ENCODE data around the gene ANKRD9.
"Not testable (repeated sequence)": the region's sequence is repeated elsewhere in the genome, so short reads cannot be mapped to it uniquely, and the experiment has no call there.

Gene ANKRD9

DNA sequence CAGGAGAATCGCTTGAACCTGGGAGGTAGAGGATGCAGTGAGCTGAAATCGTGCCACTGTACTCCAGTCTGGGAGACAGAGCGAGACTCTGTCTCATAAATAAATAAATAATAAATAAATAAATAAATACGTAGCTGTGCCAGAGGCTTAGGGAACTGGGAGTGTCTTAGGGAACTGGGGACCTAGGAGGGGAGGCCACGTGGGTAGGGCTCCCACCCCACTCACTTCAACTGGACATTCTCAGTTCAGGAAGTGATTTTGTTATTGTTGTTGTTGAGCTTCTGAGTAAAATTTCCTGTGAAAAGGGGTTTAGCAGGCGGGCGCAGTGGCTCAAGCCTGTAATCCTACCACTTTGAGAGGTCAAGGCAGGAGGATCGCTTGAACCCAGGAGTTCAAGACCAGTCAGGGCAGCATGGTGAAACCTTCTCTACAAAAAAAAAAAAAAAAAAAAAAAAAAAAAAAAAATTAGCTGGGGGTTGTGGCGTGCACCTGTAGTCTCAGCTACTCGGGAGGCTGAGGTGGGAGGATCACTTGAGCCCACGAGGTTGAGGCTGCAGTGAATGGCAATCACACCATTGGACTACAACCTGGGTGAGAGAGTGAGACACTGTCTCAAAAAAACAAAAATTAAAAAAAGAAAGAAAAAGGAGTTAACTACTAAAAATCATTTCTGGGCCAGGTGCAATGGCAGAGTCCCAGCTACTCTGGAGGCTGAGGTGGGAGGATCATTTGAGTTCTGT, 19.0 kb upstream of the ANKRD9 start:
- Histone ChIP-seq H3K4me3 (ENCODE audit: low read depth, low read length) (no peak overlapping the region), H3K27me3 (ENCODE audit: control insufficient read depth, insufficient read depth, low read length) (no peaks in the 10 kb centered on the region), H3K4me1 (ENCODE audit: control insufficient read depth, insufficient read depth, low read length) (peaks cover 2% of the 10 kb centered on the region), H3K36me3 (ENCODE audit: control insufficient read depth, insufficient read depth, low read length) (no peaks in the 10 kb centered on the region), H3K9ac (ENCODE audit: low read depth, low read length) (no peak overlapping the region), H3K9me3 (ENCODE audit: control insufficient read depth, insufficient read depth, low read length) (no peaks in the 10 kb centered on the region)

DNA sequence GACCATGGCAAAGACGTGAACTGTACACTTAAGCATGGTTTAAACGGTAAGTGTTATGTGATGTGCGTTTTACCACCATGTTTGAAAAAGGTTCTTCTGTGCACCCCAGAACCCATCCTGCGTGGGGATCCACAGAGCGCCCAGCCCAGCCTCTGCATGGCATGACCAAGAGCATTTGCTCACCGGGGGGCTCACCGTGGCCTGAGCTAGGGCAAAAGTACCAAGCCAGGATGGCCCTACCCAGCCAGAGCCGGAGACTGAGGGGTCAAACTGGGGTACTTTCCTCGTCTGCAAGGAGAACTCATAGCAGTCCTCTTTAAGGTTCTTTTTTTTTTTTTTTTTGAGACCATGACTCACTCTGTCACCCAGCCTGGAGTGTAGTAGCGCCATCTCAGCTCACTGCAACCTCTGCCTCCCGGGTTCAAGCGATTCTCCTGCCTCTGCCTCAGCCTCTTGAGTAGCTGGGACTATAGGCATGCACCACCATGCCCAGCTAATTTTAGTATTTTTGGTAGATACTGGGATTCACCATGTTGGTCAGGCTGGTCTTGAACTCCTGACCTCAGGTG, 16.4 kb upstream of the ANKRD9 start:
- Histone ChIP-seq H3K9me3 (ENCODE audit: control insufficient read depth, insufficient read depth, low read length) (no peaks in the 10 kb centered on the region), H3K4me3 (ENCODE audit: low read depth, low read length) (no peak overlapping the region), H3K4me1 (ENCODE audit: control insufficient read depth, insufficient read depth, low read length) (peaks cover 5% of the 10 kb centered on the region), H3K9ac (ENCODE audit: low read depth, low read length) (no peak overlapping the region), H3K36me3 (ENCODE audit: control insufficient read depth, insufficient read depth, low read length) (no peaks in the 10 kb centered on the region), H3K27me3 (ENCODE audit: control insufficient read depth, insufficient read depth, low read length) (no peaks in the 10 kb centered on the region)

DNA sequence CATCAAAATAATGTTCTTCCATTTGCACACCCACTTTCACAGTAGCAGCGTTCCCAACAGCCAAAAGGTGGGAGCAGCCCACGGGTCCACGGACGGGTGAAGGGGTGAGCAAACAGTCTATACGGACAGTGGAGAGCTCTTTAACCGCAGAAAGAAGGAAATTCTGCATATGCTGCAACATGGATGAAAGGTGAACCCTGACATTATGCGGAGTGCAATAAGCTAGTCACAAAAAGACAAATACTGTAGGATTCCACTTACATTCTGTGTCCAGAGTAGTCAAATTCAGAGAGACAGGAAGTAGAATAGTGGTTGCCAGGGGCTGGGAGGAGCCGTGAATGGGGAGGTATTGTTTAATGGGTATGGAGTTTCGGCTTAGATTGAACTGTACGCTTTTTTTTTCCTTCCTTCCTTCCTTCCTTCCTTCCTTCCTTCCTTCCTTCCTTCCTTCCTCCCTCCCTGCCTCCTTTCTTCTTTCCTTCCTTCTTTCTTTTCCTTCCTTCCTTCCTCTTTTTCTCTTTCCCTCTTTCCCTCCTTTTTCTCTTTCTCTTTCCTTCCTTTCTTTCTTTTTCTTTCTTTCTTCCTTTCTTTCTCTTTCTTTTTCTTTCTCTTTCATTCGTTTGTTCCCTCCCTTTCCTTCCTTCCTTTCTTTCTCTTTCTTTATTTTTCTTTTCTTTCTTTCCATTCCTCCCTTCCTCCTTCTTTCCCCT, 15.8 kb upstream of the ANKRD9 start:
- no peaks in the 10 kb centered on the region for H3K9me3 ChIP-seq (ENCODE audit: control insufficient read depth, insufficient read depth, low read length)
- H3K4me3 ChIP-seq (ENCODE audit: low read depth, low read length): peak overlapping the region; percentile 66
- H3K9ac ChIP-seq (ENCODE audit: low read depth, low read length): no peak overlapping the region
- no peaks in the 10 kb centered on the region for H3K27me3 ChIP-seq (ENCODE audit: control insufficient read depth, insufficient read depth, low read length)
- H3K36me3 ChIP-seq (ENCODE audit: control insufficient read depth, insufficient read depth, low read length): no peaks in the 10 kb centered on the region
- peaks cover 5% of the 10 kb centered on the region for H3K4me1 ChIP-seq (ENCODE audit: control insufficient read depth, insufficient read depth, low read length)

DNA sequence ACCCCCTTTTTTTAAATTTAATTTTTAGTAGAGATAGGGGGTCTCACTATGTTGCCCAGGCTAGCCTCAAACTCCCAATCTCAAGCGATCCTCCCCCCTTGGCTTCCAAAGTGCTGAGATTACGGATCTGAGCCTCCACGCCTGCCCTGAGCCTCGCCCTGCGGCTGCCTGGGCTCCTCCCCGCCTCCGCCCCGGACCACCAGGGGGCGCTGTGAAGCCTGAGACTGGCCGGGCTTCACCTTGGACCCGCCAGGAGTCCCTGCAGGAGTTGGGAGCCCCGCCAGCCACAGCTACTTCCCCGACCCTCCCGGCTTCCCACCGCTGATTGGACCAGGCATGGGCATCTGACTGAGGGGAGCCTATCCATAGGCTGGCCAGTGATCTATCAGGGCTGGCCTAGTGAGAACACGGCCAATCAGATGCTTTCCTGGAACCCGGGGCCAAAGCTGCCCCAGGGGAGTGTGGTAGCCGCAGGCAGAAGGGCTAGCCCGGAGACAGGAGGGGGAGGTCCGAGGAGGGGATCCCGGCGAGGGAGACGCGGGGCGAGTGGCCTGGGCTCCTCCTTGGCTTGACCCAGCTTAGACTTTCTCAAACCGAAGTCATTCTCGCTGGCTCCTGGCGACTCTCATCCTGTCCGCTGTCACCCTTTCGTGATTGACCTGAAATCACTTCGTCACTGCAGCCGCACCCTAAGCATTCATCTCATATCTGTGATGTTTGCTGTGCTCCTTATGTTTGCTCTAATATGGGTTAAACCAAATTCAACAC, 15.1 kb upstream of the ANKRD9 start:
- no peak overlapping the region for H3K9ac ChIP-seq (ENCODE audit: low read depth, low read length)
- H3K4me1 ChIP-seq (ENCODE audit: control insufficient read depth, insufficient read depth, low read length): peaks cover 5% of the 10 kb centered on the region
- H3K27me3 ChIP-seq (ENCODE audit: control insufficient read depth, insufficient read depth, low read length): no peaks in the 10 kb centered on the region
- H3K9me3 ChIP-seq (ENCODE audit: control insufficient read depth, insufficient read depth, low read length): no peaks in the 10 kb centered on the region
- peak overlapping the region; percentile 66 for H3K4me3 ChIP-seq (ENCODE audit: low read depth, low read length)
- no peaks in the 10 kb centered on the region for H3K36me3 ChIP-seq (ENCODE audit: control insufficient read depth, insufficient read depth, low read length)

DNA sequence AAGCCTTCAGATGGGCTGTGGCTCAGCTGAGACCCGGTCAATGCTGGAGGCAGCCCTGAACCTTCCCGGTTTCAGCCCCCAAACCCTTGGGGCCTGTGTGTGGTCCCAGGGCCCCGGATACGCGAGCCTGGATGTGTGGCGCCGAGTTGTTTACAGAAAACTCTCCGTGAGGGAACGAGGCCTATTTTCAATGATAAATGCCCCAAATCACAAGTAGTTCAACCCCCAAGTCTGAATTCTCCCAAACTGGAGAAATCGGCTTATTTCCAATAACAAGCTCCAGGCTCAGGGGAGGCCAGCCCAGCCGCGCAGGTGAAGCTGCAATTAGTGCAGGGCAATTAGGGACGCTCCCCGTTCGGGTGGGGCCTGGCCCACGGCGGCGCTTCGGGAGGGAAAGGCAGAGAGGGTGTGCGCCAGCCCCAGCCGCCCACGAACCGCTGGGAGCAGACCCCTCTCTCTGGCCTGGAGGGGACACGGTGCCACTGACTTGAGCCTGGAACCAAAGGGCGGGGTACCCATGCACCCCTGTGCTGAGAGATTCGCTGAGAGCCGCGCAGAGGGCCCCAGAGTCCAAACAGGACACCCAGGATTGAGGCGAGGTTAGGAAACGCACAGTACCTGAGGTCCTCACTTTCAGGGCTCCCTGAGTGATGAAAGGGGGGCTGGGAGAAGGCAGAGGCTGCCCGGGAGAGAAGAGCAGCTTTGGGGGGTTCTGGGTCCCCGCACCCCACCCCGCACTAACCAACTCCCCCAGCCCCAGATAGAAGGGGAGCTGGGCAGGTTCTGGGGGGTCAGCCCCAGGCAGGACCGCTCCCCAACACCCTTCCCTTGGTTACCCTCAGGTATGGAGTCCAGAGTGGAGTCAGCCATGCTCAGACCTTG, 14.2 kb upstream of the ANKRD9 start:
- Histone ChIP-seq H3K4me1 (ENCODE audit: control insufficient read depth, insufficient read depth, low read length) (peaks cover 5% of the 10 kb centered on the region), H3K9ac (ENCODE audit: low read depth, low read length) (no peak overlapping the region), H3K9me3 (ENCODE audit: control insufficient read depth, insufficient read depth, low read length) (no peaks in the 10 kb centered on the region), H3K4me3 (ENCODE audit: low read depth, low read length) (peak overlapping the region; percentile 16), H3K27me3 (ENCODE audit: control insufficient read depth, insufficient read depth, low read length) (no peaks in the 10 kb centered on the region), H3K36me3 (ENCODE audit: control insufficient read depth, insufficient read depth, low read length) (no peaks in the 10 kb centered on the region)

DNA sequence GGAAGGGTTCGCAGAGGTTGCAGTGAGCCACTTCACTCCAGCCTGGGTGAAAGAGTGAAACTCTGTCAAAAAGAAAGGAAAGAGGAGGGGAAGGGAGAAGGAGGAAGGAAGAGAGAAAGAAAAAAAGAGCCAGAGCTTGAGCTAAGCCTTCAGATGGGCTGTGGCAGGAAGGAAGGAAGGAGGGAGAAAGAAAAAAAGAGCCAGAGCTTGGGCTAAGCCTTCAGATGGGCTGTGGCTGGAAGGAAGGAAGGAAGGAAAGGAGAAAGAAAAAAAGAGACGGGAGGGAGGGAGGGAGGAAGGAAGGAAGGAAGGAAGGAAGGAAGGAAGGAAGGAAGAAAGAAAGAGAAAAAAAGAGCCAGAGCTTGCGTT, 13.6 kb upstream of the ANKRD9 start:
- Histone ChIP-seq H3K9ac (ENCODE audit: low read depth, low read length) (no peak overlapping the region), H3K36me3 (ENCODE audit: control insufficient read depth, insufficient read depth, low read length) (no peaks in the 10 kb centered on the region), H3K4me1 (ENCODE audit: control insufficient read depth, insufficient read depth, low read length) (peaks cover 5% of the 10 kb centered on the region), H3K27me3 (ENCODE audit: control insufficient read depth, insufficient read depth, low read length) (peaks cover under 1% of the 10 kb centered on the region), H3K9me3 (ENCODE audit: control insufficient read depth, insufficient read depth, low read length) (no peaks in the 10 kb centered on the region), H3K4me3 (ENCODE audit: low read depth, low read length) (peak overlapping the region; percentile 16)

DNA sequence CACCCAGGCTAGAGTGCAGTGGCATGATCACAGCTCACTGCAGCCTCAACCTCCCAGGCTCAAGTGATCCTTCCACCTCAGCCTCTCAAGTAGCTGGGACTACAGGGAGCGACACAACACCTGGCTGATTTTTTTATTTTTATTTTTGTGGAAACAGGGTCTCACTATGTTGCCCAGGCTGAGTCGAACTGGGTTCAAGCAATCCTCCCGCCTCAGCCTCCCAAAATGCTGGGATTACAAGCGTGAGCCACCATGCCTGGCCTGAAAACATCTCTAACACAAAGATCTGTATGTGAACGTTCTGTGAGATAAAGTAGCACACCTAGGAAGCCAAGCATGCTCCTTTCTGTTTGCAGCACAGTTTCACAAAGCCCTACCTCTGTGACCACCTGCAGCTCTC, 10.1 kb upstream of the ANKRD9 start:
- not testable (repeated sequence) for H3K9me3 ChIP-seq (ENCODE audit: control insufficient read depth, insufficient read depth, low read length); H3K27me3 ChIP-seq (ENCODE audit: control insufficient read depth, insufficient read depth, low read length); H3K4me1 ChIP-seq (ENCODE audit: control insufficient read depth, insufficient read depth, low read length); H3K9ac ChIP-seq (ENCODE audit: low read depth, low read length); H3K4me3 ChIP-seq (ENCODE audit: low read depth, low read length); H3K36me3 ChIP-seq (ENCODE audit: control insufficient read depth, insufficient read depth, low read length)

DNA sequence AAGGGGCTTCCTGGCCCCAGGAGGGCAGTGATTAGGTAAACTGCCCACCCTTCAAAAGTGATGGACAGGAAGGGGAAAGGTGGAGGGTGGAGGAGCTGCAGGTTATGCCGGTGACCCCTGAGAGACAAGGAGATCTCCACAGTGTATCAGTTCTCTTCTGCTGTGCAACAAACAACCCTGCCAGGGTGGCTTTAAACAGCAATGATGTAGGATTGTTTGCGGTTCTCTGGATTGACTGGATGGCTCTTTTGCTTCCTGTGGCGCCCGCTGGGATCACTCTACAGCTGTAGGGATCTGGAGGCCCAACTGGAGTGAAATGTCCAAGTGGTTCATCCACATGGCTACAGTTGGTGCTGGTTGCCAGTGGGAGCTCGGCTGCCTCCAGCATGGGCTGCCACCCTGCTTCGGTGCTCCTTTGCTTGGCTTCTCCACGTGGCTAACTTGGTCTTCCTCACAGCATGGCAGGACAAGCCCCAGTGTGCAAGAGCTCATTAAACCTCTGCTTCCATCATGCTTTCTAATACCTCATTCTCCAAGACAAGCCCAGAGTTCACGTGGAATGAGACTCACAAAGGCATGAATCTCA, 8.6 kb upstream of the ANKRD9 start:
- Histone ChIP-seq H3K27me3 (ENCODE audit: control insufficient read depth, insufficient read depth, low read length) (peaks cover 7% of the 10 kb centered on the region), H3K4me1 (ENCODE audit: control insufficient read depth, insufficient read depth, low read length) (peaks cover 3% of the 10 kb centered on the region), H3K9me3 (ENCODE audit: control insufficient read depth, insufficient read depth, low read length) (no peaks in the 10 kb centered on the region), H3K9ac (ENCODE audit: low read depth, low read length) (no peak overlapping the region), H3K36me3 (ENCODE audit: control insufficient read depth, insufficient read depth, low read length) (no peaks in the 10 kb centered on the region), H3K4me3 (ENCODE audit: low read depth, low read length) (peak overlapping the region; percentile 67)

DNA sequence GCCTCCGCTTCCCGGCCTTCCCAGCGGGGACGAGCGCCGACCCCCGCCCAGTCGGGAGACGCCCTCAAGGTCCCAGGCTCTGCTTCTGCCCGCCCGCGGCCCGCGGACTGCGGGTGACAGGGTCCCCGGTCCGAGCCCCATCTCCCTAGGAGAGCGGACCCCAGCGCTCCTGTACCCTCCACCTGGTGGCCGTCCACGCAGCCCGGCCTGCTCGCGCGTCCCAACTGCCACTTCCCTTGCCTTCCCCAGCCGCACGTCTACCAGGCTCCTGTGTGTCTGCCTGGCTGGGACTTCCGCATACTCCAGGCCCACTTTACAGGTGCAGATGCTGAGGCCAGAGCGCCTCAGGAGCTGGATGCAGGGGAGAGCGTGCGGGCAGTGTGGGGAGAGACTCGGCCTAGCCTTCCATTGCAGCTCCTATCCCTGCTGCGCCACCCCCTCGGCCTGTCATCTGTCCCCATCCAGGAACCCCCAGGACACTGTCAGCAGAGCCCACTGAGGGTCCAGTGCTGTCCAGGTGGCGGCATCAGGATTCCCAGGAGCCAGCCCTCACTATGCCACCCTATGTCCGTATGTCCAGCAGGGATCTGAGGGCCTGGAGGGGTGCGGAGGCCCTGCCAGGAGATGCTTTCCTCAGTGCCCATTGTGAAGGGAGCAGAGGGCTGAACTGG, 8.0 kb upstream of the ANKRD9 start:
- no peaks in the 10 kb centered on the region for H3K36me3 ChIP-seq (ENCODE audit: control insufficient read depth, insufficient read depth, low read length)
- no peaks in the 10 kb centered on the region for H3K9me3 ChIP-seq (ENCODE audit: control insufficient read depth, insufficient read depth, low read length)
- peak overlapping the region; percentile 67 for H3K4me3 ChIP-seq (ENCODE audit: low read depth, low read length)
- H3K9ac ChIP-seq (ENCODE audit: low read depth, low read length): peak overlapping the region; percentile 37
- no peaks in the 10 kb centered on the region for H3K4me1 ChIP-seq (ENCODE audit: control insufficient read depth, insufficient read depth, low read length)
- peaks cover 7% of the 10 kb centered on the region for H3K27me3 ChIP-seq (ENCODE audit: control insufficient read depth, insufficient read depth, low read length)

GRCh38 chr14:102516531-102517391, 7.2 kb upstream of the ANKRD9 start:
- Histone ChIP-seq H3K9ac (ENCODE audit: low read depth, low read length) (peak overlapping the region; percentile 37), H3K4me1 (ENCODE audit: control insufficient read depth, insufficient read depth, low read length) (no peaks in the 10 kb centered on the region), H3K9me3 (ENCODE audit: control insufficient read depth, insufficient read depth, low read length) (no peaks in the 10 kb centered on the region)

More at GRCh38 chr14:102516531-102517391, 7.2 kb upstream of the ANKRD9 start:
- Histone ChIP-seq H3K36me3 (ENCODE audit: control insufficient read depth, insufficient read depth, low read length) (no peaks in the 10 kb centered on the region), H3K27me3 (ENCODE audit: control insufficient read depth, insufficient read depth, low read length) (peaks cover 7% of the 10 kb centered on the region), H3K4me3 (ENCODE audit: low read depth, low read length) (peak overlapping the region; percentile 67)

Measured in iPS-15b (cell line).